ENCODE measurements around the gene AZI2.

GRCh38 chr3:28308196-28308595 is 40.4 kb downstream of the AZI2 start:
- TF ChIP-seq, protein P1, sequence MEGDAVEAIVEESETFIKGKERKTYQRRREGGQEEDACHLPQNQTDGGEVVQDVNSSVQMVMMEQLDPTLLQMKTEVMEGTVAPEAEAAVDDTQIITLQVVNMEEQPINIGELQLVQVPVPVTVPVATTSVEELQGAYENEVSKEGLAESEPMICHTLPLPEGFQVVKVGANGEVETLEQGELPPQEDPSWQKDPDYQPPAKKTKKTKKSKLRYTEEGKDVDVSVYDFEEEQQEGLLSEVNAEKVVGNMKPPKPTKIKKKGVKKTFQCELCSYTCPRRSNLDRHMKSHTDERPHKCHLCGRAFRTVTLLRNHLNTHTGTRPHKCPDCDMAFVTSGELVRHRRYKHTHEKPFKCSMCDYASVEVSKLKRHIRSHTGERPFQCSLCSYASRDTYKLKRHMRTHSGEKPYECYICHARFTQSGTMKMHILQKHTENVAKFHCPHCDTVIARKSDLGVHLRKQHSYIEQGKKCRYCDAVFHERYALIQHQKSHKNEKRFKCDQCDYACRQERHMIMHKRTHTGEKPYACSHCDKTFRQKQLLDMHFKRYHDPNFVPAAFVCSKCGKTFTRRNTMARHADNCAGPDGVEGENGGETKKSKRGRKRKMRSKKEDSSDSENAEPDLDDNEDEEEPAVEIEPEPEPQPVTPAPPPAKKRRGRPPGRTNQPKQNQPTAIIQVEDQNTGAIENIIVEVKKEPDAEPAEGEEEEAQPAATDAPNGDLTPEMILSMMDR (IDR thresholded peaks at IDR 0.05; ENCODE audit: low read length), result no peak
- no peak for TF ChIP-seq EZH2 (IDR thresholded peaks at IDR 0.05; ENCODE audit: borderline replicate concordance, low read length)
